ENCODE results near the gene HTR5A. TPM values are rescaled to one million over a fixed set of nuclear protein-coding genes. Genes with fewer than 3 reads are reported as not detected.

Gene HTR5A
- not detected in 2 replicates for total RNA-seq

GRCh38 chr7:155069992-155070751 lies at the start of gene HTR5A:
Gene HTR5A (plus strand): TSS chr7:155070324. CDS start chr7:155070900, 576 bp downstream.

Small RNA genes within 50 kb of the gene (small RNA-seq; reads per million reads assigned to genes)
- not detected for gene AC092628.1

Other genes with a start within 250 kb of the HTR5A start
- gene PAXIP1, start 67.2 kb upstream of the HTR5A start, total RNA-seq = 7.3 and 9.0 TPM in 2 replicates
- gene INSIG1, start 227.6 kb downstream of the HTR5A start, total RNA-seq = 13.0 and 101 TPM in 2 replicates